HCT116 (cell line): ENCODE measurements around the gene SSC4D.

Experiments
- CTCF ChIP-seq, 3 experiments: fragments of 200-600 bp in 1 of 3; sonication (generic) in 1 of 3; IDR thresholded peaks in 2 of 3; conservative IDR thresholded peaks in 1 of 3; 2 replicates each; pipeline ENCODE4 v1.5.1; 2012 to 2017; ENCODE audit warnings: low read depth in 2 of 3, low read length in 2 of 3, antibody characterized with exemption in 1 of 3, borderline replicate concordance in 1 of 3, control low read depth in 1 of 3, mild to moderate bottlenecking in 1 of 3, mixed read lengths in 1 of 3, mixed run types in 1 of 3, moderate library complexity in 1 of 3; ENCODE audit not compliant: insufficient read depth in 1 of 3
- EGR1 ChIP-seq: IDR thresholded peaks from 2 replicates; pipeline ENCODE4 v1.6.1; 2012; ENCODE audit warnings: low read depth
- POLR2A ChIP-seq: IDR thresholded peaks from 2 replicates; pipeline ENCODE4 v1.7.0; 2011; ENCODE audit warnings: borderline replicate concordance; ENCODE audit not compliant: insufficient read depth, insufficient read length; ENCODE audit errors: extremely low read depth
- POLR2AphosphoS5 ChIP-seq: IDR thresholded peaks from 2 replicates; pipeline ENCODE4 v1.6.1; 2011; ENCODE audit warnings: mild to moderate bottlenecking, low read depth, low read length, moderate library complexity
- TCF7L2 ChIP-seq: IDR thresholded peaks from 2 replicates; pipeline ENCODE4 v1.7.0; 2011; ENCODE audit warnings: borderline replicate concordance, inconsistent platforms; ENCODE audit not compliant: insufficient read depth, insufficient read length; ENCODE audit errors: extremely low read depth
- YY1 ChIP-seq: IDR thresholded peaks from 2 replicates; pipeline ENCODE4 v1.6.1; 2011; ENCODE audit warnings: low read length, low read depth, moderate library complexity, mild to moderate bottlenecking; ENCODE audit not compliant: insufficient replicate concordance; ENCODE audit errors: extremely low read depth
- TF ChIP-seq, protein P1 (sequence below): IDR thresholded peaks from 2 replicates; pipeline ENCODE4 v1.6.1; 2012; ENCODE audit warnings: low read depth
- TF ChIP-seq, protein P2 (sequence below): IDR thresholded peaks from 2 replicates; pipeline ENCODE4 v1.6.1; 2012

DNA sequence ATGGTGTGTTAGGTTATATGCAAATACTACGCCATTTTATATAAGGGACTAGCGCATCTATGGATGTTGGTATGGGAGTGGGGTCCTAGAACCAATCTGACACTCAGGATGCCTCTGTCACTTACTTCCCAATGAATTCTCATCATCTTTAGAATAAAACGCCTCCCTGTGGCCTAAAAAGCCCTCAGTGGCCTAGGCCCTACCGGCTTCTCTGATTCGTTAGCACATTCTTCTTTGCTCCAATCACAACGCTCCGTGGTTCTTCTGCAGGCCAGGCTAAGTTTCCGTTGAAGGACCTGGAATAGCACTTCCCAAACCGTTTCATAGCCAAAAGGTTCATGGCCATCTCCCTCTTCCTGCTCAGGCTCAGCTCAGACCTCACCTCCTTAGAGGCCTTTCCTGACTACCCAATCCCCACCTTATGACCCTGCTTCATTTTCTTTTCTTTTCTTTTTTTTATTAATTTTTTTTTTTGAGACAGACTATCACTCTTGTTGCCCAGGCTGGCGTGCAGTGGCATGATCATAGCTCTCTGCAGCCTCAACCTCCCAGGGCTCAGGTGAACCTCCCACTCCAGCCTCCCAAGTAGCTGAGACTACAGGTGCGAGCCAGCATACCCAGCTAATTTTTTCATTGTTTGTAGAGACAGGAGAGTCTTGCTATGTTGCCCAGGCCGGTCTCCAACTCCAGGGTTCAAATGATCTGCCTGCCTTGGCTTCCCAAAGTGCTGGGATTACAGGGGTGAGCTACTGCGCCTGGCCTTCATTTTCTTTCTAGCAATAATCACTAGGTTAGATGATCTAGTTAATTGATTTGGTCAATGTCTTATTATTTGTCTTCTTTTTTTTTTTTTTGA, 26.2 kb downstream of the SSC4D start:
- TF ChIP-seq YY1 (no peak), CTCF (IDR thresholded peaks at IDR 0.05 in 2 of 3, conservative IDR thresholded peaks at IDR 0.05 in 1 of 3; ENCODE audit: borderline replicate concordance in 1 of 3, insufficient read depth in 1 of 3, low read depth in 2 of 3, low read length in 2 of 3) (peak in 2 of 3 experiments; percentile 18 to 28; a peak in 3 of 6 replicates), POLR2A (no peak), POLR2AphosphoS5 (no peak), EGR1 (no peak), TCF7L2 (no peak)
- TF ChIP-seq, protein P1, sequence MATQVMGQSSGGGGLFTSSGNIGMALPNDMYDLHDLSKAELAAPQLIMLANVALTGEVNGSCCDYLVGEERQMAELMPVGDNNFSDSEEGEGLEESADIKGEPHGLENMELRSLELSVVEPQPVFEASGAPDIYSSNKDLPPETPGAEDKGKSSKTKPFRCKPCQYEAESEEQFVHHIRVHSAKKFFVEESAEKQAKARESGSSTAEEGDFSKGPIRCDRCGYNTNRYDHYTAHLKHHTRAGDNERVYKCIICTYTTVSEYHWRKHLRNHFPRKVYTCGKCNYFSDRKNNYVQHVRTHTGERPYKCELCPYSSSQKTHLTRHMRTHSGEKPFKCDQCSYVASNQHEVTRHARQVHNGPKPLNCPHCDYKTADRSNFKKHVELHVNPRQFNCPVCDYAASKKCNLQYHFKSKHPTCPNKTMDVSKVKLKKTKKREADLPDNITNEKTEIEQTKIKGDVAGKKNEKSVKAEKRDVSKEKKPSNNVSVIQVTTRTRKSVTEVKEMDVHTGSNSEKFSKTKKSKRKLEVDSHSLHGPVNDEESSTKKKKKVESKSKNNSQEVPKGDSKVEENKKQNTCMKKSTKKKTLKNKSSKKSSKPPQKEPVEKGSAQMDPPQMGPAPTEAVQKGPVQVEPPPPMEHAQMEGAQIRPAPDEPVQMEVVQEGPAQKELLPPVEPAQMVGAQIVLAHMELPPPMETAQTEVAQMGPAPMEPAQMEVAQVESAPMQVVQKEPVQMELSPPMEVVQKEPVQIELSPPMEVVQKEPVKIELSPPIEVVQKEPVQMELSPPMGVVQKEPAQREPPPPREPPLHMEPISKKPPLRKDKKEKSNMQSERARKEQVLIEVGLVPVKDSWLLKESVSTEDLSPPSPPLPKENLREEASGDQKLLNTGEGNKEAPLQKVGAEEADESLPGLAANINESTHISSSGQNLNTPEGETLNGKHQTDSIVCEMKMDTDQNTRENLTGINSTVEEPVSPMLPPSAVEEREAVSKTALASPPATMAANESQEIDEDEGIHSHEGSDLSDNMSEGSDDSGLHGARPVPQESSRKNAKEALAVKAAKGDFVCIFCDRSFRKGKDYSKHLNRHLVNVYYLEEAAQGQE, result no peak
- TF ChIP-seq, protein P2, sequence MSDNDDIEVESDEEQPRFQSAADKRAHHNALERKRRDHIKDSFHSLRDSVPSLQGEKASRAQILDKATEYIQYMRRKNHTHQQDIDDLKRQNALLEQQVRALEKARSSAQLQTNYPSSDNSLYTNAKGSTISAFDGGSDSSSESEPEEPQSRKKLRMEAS, result no peak; the same call in 1 of the 2 replicates
